ENCODE results near the gene ZNF407.
"Not testable (repeated sequence)": the region's sequence is repeated elsewhere in the genome, so short reads cannot be mapped to it uniquely, and the experiment has no call there.

GRCh38 chr18:75085676-75086075 is 488.0 kb downstream of the ZNF407 start:
- TF ChIP-seq CTCF, POLR2A (IDR thresholded peaks at IDR 0.05): not testable (repeated sequence)

Measured in adrenal gland (tissue), 5 donors.